H1 (cell line): ENCODE results near the gene LCE6A. TPM values are rescaled to one million over a fixed set of nuclear protein-coding genes. Genes with fewer than 3 reads are reported as not detected.

ENCODE experiments used
- CTBP2 ChIP-seq: IDR thresholded peaks from 2 replicates; pipeline ENCODE4 v1.7.0; 2011; ENCODE audit warnings: borderline replicate concordance, mild to moderate bottlenecking, moderate library complexity, mixed read lengths, low read length; ENCODE audit not compliant: insufficient read depth, insufficient read length
- polyA plus RNA-seq, 7 experiments: library from polyadenylated mRNA; depleted of rRNA in 3 of 7; stranded (reverse) in 5 of 7; unstranded in 2 of 7; fragments of >200 nt in 5 of 7; fragments of 200-250 nt in 2 of 7; gene quantifications; 1 replicate in 5 of 7; 2 replicates in 1 of 7; 4 replicates in 1 of 7; pipeline versions ENCODE4 v1.2.1 to v1.2.3, GENCODE V29; 2011 to 2013; ENCODE audit warnings: missing spikeins in 2 of 7, mixed read lengths in 2 of 7
- total RNA-seq: library from RNA; stranded (reverse); fragmentation: NEBNext Ultra II Directional; extraction: Animal tissue kit (Norgen Biotek cat#: 25700); gene quantifications from 2 replicates; pipeline ENCODE4 v1.2.1, GENCODE V29; 2021
- TF ChIP-seq, protein P1 (sequence below): fragments of 300-600 bp; sonication (generic); IDR thresholded peaks from 2 replicates; pipeline ENCODE4 v1.7.1; 2012; ENCODE audit warnings: low read length, moderate library complexity, mild to moderate bottlenecking, inconsistent platforms; ENCODE audit not compliant: insufficient replicate concordance

LCE6A gene
- total and polyA plus RNA-seq, 2 of the 8 experiments (the other 6 are each of a cell fraction or from before 2014, with no cell fraction given) = not detected

GRCh38 chr1:152864443-152864842, 21.8 kb downstream of the LCE6A start (continued):
- TF ChIP-seq, protein P1, sequence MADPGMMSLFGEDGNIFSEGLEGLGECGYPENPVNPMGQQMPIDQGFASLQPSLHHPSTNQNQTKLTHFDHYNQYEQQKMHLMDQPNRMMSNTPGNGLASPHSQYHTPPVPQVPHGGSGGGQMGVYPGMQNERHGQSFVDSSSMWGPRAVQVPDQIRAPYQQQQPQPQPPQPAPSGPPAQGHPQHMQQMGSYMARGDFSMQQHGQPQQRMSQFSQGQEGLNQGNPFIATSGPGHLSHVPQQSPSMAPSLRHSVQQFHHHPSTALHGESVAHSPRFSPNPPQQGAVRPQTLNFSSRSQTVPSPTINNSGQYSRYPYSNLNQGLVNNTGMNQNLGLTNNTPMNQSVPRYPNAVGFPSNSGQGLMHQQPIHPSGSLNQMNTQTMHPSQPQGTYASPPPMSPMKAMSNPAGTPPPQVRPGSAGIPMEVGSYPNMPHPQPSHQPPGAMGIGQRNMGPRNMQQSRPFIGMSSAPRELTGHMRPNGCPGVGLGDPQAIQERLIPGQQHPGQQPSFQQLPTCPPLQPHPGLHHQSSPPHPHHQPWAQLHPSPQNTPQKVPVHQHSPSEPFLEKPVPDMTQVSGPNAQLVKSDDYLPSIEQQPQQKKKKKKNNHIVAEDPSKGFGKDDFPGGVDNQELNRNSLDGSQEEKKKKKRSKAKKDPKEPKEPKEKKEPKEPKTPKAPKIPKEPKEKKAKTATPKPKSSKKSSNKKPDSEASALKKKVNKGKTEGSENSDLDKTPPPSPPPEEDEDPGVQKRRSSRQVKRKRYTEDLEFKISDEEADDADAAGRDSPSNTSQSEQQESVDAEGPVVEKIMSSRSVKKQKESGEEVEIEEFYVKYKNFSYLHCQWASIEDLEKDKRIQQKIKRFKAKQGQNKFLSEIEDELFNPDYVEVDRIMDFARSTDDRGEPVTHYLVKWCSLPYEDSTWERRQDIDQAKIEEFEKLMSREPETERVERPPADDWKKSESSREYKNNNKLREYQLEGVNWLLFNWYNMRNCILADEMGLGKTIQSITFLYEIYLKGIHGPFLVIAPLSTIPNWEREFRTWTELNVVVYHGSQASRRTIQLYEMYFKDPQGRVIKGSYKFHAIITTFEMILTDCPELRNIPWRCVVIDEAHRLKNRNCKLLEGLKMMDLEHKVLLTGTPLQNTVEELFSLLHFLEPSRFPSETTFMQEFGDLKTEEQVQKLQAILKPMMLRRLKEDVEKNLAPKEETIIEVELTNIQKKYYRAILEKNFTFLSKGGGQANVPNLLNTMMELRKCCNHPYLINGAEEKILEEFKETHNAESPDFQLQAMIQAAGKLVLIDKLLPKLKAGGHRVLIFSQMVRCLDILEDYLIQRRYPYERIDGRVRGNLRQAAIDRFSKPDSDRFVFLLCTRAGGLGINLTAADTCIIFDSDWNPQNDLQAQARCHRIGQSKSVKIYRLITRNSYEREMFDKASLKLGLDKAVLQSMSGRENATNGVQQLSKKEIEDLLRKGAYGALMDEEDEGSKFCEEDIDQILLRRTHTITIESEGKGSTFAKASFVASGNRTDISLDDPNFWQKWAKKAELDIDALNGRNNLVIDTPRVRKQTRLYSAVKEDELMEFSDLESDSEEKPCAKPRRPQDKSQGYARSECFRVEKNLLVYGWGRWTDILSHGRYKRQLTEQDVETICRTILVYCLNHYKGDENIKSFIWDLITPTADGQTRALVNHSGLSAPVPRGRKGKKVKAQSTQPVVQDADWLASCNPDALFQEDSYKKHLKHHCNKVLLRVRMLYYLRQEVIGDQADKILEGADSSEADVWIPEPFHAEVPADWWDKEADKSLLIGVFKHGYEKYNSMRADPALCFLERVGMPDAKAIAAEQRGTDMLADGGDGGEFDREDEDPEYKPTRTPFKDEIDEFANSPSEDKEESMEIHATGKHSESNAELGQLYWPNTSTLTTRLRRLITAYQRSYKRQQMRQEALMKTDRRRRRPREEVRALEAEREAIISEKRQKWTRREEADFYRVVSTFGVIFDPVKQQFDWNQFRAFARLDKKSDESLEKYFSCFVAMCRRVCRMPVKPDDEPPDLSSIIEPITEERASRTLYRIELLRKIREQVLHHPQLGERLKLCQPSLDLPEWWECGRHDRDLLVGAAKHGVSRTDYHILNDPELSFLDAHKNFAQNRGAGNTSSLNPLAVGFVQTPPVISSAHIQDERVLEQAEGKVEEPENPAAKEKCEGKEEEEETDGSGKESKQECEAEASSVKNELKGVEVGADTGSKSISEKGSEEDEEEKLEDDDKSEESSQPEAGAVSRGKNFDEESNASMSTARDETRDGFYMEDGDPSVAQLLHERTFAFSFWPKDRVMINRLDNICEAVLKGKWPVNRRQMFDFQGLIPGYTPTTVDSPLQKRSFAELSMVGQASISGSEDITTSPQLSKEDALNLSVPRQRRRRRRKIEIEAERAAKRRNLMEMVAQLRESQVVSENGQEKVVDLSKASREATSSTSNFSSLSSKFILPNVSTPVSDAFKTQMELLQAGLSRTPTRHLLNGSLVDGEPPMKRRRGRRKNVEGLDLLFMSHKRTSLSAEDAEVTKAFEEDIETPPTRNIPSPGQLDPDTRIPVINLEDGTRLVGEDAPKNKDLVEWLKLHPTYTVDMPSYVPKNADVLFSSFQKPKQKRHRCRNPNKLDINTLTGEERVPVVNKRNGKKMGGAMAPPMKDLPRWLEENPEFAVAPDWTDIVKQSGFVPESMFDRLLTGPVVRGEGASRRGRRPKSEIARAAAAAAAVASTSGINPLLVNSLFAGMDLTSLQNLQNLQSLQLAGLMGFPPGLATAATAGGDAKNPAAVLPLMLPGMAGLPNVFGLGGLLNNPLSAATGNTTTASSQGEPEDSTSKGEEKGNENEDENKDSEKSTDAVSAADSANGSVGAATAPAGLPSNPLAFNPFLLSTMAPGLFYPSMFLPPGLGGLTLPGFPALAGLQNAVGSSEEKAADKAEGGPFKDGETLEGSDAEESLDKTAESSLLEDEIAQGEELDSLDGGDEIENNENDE = no peak
- TF ChIP-seq CTBP2 = no peak
